OCI-LY1 (cell line): ENCODE data around the gene HSPBAP1.

Source experiments
- H2AFZ ChIP-seq: fragments of 200-600 bp; sonication (generic), shearing (Covaris generic); 2 replicates; pipeline ENCODE4 v1.6.0; 2014; ENCODE audit warnings: antibody characterized with exemption, mild to moderate bottlenecking, low read length
- H3F3A ChIP-seq: fragments of 200-600 bp; sonication (generic), shearing (Covaris generic); 2 replicates; pipeline ENCODE4 v1.6.0; 2014; ENCODE audit warnings: mild to moderate bottlenecking, antibody characterized with exemption, low read length, moderate library complexity; ENCODE audit not compliant: insufficient read depth
- H3K27ac ChIP-seq: fragments of 200-600 bp; sonication (generic); 2 replicates; pipeline ENCODE4 v1.5.1; 2014; ENCODE audit warnings: low read length, mixed run types, mild to moderate bottlenecking, low read depth; ENCODE audit not compliant: poor library complexity, severe bottlenecking
- H3K27me3 ChIP-seq: fragments of 200-600 bp; sonication (generic); 2 replicates; pipeline ENCODE4 v1.6.0; 2014; ENCODE audit warnings: antibody characterized with exemption, mild to moderate bottlenecking, low read length, moderate library complexity; ENCODE audit not compliant: insufficient read depth
- H3K36me3 ChIP-seq: fragments of 200-600 bp; sonication (generic); 2 replicates; pipeline ENCODE4 v1.6.1; 2014; ENCODE audit warnings: mild to moderate bottlenecking, antibody characterized with exemption, low read length, moderate library complexity, mixed read lengths; ENCODE audit not compliant: insufficient read depth
- H3K4me1 ChIP-seq: fragments of 200-600 bp; sonication (generic); 2 replicates; pipeline ENCODE4 v1.5.1; 2014; ENCODE audit warnings: mild to moderate bottlenecking, low read length, moderate library complexity; ENCODE audit not compliant: insufficient read depth, severe bottlenecking
- H3K4me2 ChIP-seq: fragments of 200-600 bp; sonication (generic), shearing (Covaris generic); 2 replicates; pipeline ENCODE4 v1.6.1; 2014; ENCODE audit warnings: low read length
- H3K4me3 ChIP-seq: fragments of 200-600 bp; sonication (generic); 2 replicates; pipeline ENCODE4 v1.5.1; 2014; ENCODE audit warnings: low read length, low read depth, mild to moderate bottlenecking, mixed read lengths; ENCODE audit not compliant: poor library complexity, severe bottlenecking
- H3K79me2 ChIP-seq: fragments of 200-600 bp; shearing (Covaris generic); 2 replicates; pipeline ENCODE4 v1.6.1; 2016; ENCODE audit warnings: mixed run types, low read length, mixed read lengths; ENCODE audit not compliant: insufficient read depth
- H3K9ac ChIP-seq: fragments of 200-600 bp; sonication (generic), shearing (Covaris generic); 2 replicates; pipeline ENCODE4 v1.6.1; 2014; ENCODE audit warnings: mild to moderate bottlenecking, low read length, mixed read lengths
- H3K9me2 ChIP-seq: fragments of 200-600 bp; sonication (generic), shearing (Covaris generic); 2 replicates; pipeline ENCODE4 v1.6.1; 2014; ENCODE audit warnings: low read depth, mild to moderate bottlenecking, low read length, mixed read lengths
- H3K9me3 ChIP-seq: fragments of 200-600 bp; shearing (Covaris generic); 2 replicates; pipeline ENCODE4 v1.6.1; 2014; ENCODE audit warnings: low read length, mixed read lengths
- H4K20me1 ChIP-seq: fragments of 200-600 bp; sonication (generic), shearing (Covaris generic); 2 replicates; pipeline ENCODE4 v1.6.0; 2016; ENCODE audit warnings: mild to moderate bottlenecking, low read length; ENCODE audit not compliant: insufficient read depth
- EZH2 ChIP-seq: fragments of 200-600 bp; sonication (generic), shearing (Covaris generic); IDR thresholded peaks from 2 replicates; pipeline ENCODE4 v1.8.0; 2017; ENCODE audit warnings: borderline replicate concordance, mixed run types, mild to moderate bottlenecking, antibody characterized with exemption, low read length, moderate library complexity, mixed read lengths
- TF ChIP-seq, protein P1 (sequence below): fragments of 200-600 bp; sonication (generic), shearing (Covaris generic); IDR thresholded peaks from 2 replicates; pipeline ENCODE4 v1.5.1; 2017; ENCODE audit warnings: mild to moderate bottlenecking, antibody characterized with exemption, low read length, moderate library complexity, mixed read lengths

HSPBAP1 gene

DNA sequence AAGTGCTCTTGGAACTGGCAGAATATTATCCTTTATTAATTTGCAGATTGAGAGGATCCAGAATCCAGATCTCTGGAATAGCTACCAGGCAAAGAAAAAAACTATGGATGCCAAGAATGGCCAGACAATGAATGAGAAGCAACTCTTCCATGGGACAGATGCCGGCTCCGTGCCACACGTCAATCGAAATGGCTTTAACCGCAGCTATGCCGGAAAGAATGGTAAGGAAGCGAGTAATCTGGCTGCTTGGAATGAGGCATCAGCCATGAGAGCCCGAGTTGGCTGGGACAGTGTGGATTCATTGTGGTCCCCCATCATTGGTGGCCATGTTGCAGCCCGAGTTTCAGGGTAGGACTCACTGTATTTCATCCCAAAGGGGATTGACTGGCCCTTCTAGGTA, 65.9 kb downstream of the HSPBAP1 start:
- H3K27me3 ChIP-seq, result no peaks in the 10 kb centered on the region
- no peak overlapping the region for H3K9ac ChIP-seq
- H3K4me1 ChIP-seq, result no peaks in the 10 kb centered on the region
- 0 out of 2 replicates have a peak, but pooled peaks cover 4% of the 10 kb centered on the region for H3K9me3 ChIP-seq
- H3K27ac ChIP-seq, result no peak overlapping the region
- no peak overlapping the region for H2AFZ ChIP-seq
- TF ChIP-seq EZH2, result no peak
- TF ChIP-seq, protein P1, sequence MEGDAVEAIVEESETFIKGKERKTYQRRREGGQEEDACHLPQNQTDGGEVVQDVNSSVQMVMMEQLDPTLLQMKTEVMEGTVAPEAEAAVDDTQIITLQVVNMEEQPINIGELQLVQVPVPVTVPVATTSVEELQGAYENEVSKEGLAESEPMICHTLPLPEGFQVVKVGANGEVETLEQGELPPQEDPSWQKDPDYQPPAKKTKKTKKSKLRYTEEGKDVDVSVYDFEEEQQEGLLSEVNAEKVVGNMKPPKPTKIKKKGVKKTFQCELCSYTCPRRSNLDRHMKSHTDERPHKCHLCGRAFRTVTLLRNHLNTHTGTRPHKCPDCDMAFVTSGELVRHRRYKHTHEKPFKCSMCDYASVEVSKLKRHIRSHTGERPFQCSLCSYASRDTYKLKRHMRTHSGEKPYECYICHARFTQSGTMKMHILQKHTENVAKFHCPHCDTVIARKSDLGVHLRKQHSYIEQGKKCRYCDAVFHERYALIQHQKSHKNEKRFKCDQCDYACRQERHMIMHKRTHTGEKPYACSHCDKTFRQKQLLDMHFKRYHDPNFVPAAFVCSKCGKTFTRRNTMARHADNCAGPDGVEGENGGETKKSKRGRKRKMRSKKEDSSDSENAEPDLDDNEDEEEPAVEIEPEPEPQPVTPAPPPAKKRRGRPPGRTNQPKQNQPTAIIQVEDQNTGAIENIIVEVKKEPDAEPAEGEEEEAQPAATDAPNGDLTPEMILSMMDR, result no peak
- H3K79me2 ChIP-seq, result no peaks in the 10 kb centered on the region
- no peaks in the 10 kb centered on the region for H3F3A ChIP-seq
- H3K9me2 ChIP-seq, result no peaks in the 10 kb centered on the region
- H3K4me3 ChIP-seq, result no peak overlapping the region
- no peak overlapping the region for H3K4me2 ChIP-seq
- no peaks in the 10 kb centered on the region for H4K20me1 ChIP-seq
- no peaks in the 10 kb centered on the region for H3K36me3 ChIP-seq

GRCh38 chr3:122727294-122727693, 66.3 kb downstream of the HSPBAP1 start:
- Histone ChIP-seq H4K20me1 (no peaks in the 10 kb centered on the region), H3K27ac (no peak overlapping the region), H3K9me3 (0 out of 2 replicates have a peak, but pooled peaks cover 4% of the 10 kb centered on the region), H3K4me2 (no peak overlapping the region), H3K4me3 (no peak overlapping the region), H3K9ac (no peak overlapping the region), H3K79me2 (no peaks in the 10 kb centered on the region), H2AFZ (no peak overlapping the region), H3K9me2 (no peaks in the 10 kb centered on the region), H3K4me1 (no peaks in the 10 kb centered on the region), H3K36me3 (no peaks in the 10 kb centered on the region), H3K27me3 (no peaks in the 10 kb centered on the region), H3F3A (no peaks in the 10 kb centered on the region)
- no peak for TF ChIP-seq EZH2
- TF ChIP-seq, protein P1, result no peak

- no peak overlapping the region for H3K4me2 ChIP-seq
- no peaks in the 10 kb centered on the region for H3K9me2 ChIP-seq
- H3K9me3 ChIP-seq, result 0 out of 2 replicates have a peak, but pooled peaks cover 4% of the 10 kb centered on the region
- no peaks in the 10 kb centered on the region for H3K79me2 ChIP-seq
- H3F3A ChIP-seq, result no peaks in the 10 kb centered on the region; the same call in 1 of the 2 replicates
- no peaks in the 10 kb centered on the region for H3K36me3 ChIP-seq
- no peak for TF ChIP-seq EZH2
- TF ChIP-seq, protein P1, result no peak
- no peak overlapping the region for H2AFZ ChIP-seq
- no peaks in the 10 kb centered on the region for H3K27me3 ChIP-seq
- H3K9ac ChIP-seq, result no peak overlapping the region
- H3K4me3 ChIP-seq, result no peak overlapping the region
- no peaks in the 10 kb centered on the region for H4K20me1 ChIP-seq
- no peak overlapping the region for H3K27ac ChIP-seq
- peaks cover 6% of the 10 kb centered on the region for H3K4me1 ChIP-seq
Measured at GRCh38 chr3:122725106-122725505, 68.5 kb downstream of the HSPBAP1 start.
